GM21526 (cell line): Measurements from ENCODE around the gene NR2C2AP.

Experiments
- ATAC-seq: cut with Tn5 transposase; IDR thresholded peaks from one replicate; pipeline ENCODE4 v1.9.1; 2021; ENCODE audit warnings: moderate library complexity; ENCODE audit not compliant: unreplicated experiment, low FRiP score

NR2C2AP gene

GRCh38 chr19:19154768-19155494, 48.3 kb downstream of the NR2C2AP start:
- no peak for ATAC-seq

GRCh38 chr19:19152668-19153384, 50.4 kb downstream of the NR2C2AP start:
- no peak for ATAC-seq

- no peak for ATAC-seq
Measured at GRCh38 chr19:19151418-19151817, 51.8 kb downstream of the NR2C2AP start.
